Measurements from ENCODE around the gene REM2.

REM2 gene

GRCh38 chr14:22878271-22879246 is 4.5 kb upstream of the REM2 start:
- Histone ChIP-seq H3K4me2 (ENCODE audit: low read depth, low read length) (no peak overlapping the region), H3K9me3 (replicated peaks; ENCODE audit: insufficient read depth, low read length) (no peaks in the 10 kb centered on the region), H3K79me2 (ENCODE audit: low read length) (no peaks in the 10 kb centered on the region), H3K4me1 (ENCODE audit: low read length) (no peaks in the 10 kb centered on the region), H3K36me3 (replicated peaks; ENCODE audit: insufficient read depth, low read length) (no peaks in the 10 kb centered on the region), H3K27me3 (replicated peaks; ENCODE audit: insufficient read depth, low read length) (no peaks in the 10 kb centered on the region), H4K20me1 (ENCODE audit: insufficient read depth, low read length) (no peaks in the 10 kb centered on the region), H3K9me2 (replicated peaks; ENCODE audit: insufficient read depth, low read length) (no peaks in the 10 kb centered on the region), H3K4me3 (ENCODE audit: low read length) (no peak overlapping the region), H3K27ac (ENCODE audit: low read length) (no peak overlapping the region), H3F3A (ENCODE audit: insufficient read depth, low read length) (no peaks in the 10 kb centered on the region), H3K9ac (ENCODE audit: low read length) (no peak overlapping the region), H2AFZ (ENCODE audit: low read length) (no peak overlapping the region)
- DNase-seq, result no peak
- no peak for TF ChIP-seq EZH2phosphoT487 (IDR thresholded peaks at IDR 0.05; ENCODE audit: low read length)
- TF ChIP-seq CTCF (IDR thresholded peaks at IDR 0.05; ENCODE audit: low read length), result no peak
- TF ChIP-seq EZH2 (optimal IDR thresholded peaks at IDR 0.05; ENCODE audit: low read depth, low read length), result no peak

- no peak overlapping the region for H3K4me2 ChIP-seq (ENCODE audit: low read depth, low read length)
- H3K9me3 ChIP-seq (replicated peaks; ENCODE audit: insufficient read depth, low read length), result no peaks in the 10 kb centered on the region
- no peak overlapping the region for H3K9ac ChIP-seq (ENCODE audit: low read length)
- DNase-seq, result no peak
- H3K36me3 ChIP-seq (replicated peaks; ENCODE audit: insufficient read depth, low read length), result no peaks in the 10 kb centered on the region
- no peak overlapping the region for H3K27ac ChIP-seq (ENCODE audit: low read length)
- no peaks in the 10 kb centered on the region for H4K20me1 ChIP-seq (ENCODE audit: insufficient read depth, low read length)
- no peak overlapping the region for H3K4me3 ChIP-seq (ENCODE audit: low read length)
- no peaks in the 10 kb centered on the region for H3K79me2 ChIP-seq (ENCODE audit: low read length)
- no peaks in the 10 kb centered on the region for H3K9me2 ChIP-seq (replicated peaks; ENCODE audit: insufficient read depth, low read length)
- peaks cover 10% of the 10 kb centered on the region for H3F3A ChIP-seq (ENCODE audit: insufficient read depth, low read length)
- H3K27me3 ChIP-seq (replicated peaks; ENCODE audit: insufficient read depth, low read length), result no peaks in the 10 kb centered on the region
- TF ChIP-seq EZH2phosphoT487 (IDR thresholded peaks at IDR 0.05; ENCODE audit: low read length), result no peak
- TF ChIP-seq EZH2 (optimal IDR thresholded peaks at IDR 0.05; ENCODE audit: low read depth, low read length), result no peak
- no peak for TF ChIP-seq CTCF (IDR thresholded peaks at IDR 0.05; ENCODE audit: low read length)
- H2AFZ ChIP-seq (ENCODE audit: low read length), result no peak overlapping the region
- H3K4me1 ChIP-seq (ENCODE audit: low read length), result peaks cover 5% of the 10 kb centered on the region; the same call in 1 of the 2 replicates
These were observed 958 bp upstream of the REM2 start for GRCh38 chr14:22882064-22882463.

GRCh38 chr14:22882529-22883172 is 371 bp upstream of the REM2 start:
- TF ChIP-seq EZH2phosphoT487 (IDR thresholded peaks at IDR 0.05; ENCODE audit: low read length) (no peak), EZH2 (optimal IDR thresholded peaks at IDR 0.05; ENCODE audit: low read depth, low read length) (no peak)
- no peaks in the 10 kb centered on the region for H3K27me3 ChIP-seq (replicated peaks; ENCODE audit: insufficient read depth, low read length)
- H3K9ac ChIP-seq (ENCODE audit: low read length), result no peak overlapping the region
- H3K4me2 ChIP-seq (ENCODE audit: low read depth, low read length), result no peak overlapping the region
- no peak overlapping the region for H2AFZ ChIP-seq (ENCODE audit: low read length)
- no peaks in the 10 kb centered on the region for H3K9me3 ChIP-seq (replicated peaks; ENCODE audit: insufficient read depth, low read length)
- no peaks in the 10 kb centered on the region for H3K79me2 ChIP-seq (ENCODE audit: low read length)
- no peaks in the 10 kb centered on the region for H3K9me2 ChIP-seq (replicated peaks; ENCODE audit: insufficient read depth, low read length)
- H3F3A ChIP-seq (ENCODE audit: insufficient read depth, low read length), result peaks cover 14% of the 10 kb centered on the region
- H3K4me1 ChIP-seq (ENCODE audit: low read length), result peaks cover 5% of the 10 kb centered on the region; the same call in 1 of the 2 replicates
- no peak overlapping the region for H3K4me3 ChIP-seq (ENCODE audit: low read length)
- no peak for DNase-seq
- no peaks in the 10 kb centered on the region for H3K36me3 ChIP-seq (replicated peaks; ENCODE audit: insufficient read depth, low read length)
- H3K27ac ChIP-seq (ENCODE audit: low read length), result no peak overlapping the region
- H4K20me1 ChIP-seq (ENCODE audit: insufficient read depth, low read length), result no peaks in the 10 kb centered on the region
